Measurements from ENCODE around the gene BLOC1S2. TPM values are rescaled to one million over a fixed set of nuclear protein-coding genes. Genes with fewer than 3 reads are reported as not detected.
A peak's percentile ranks its signal among the peaks of the same experiment; 100 is the strongest.

The BLOC1S2 gene
- total RNA-seq, 1 donor from 2014 or later: 87.1 TPM

GRCh38 chr10:100327718-100328009 lies 41.2 kb upstream of the BLOC1S2 start:
- Mint-ChIP-seq H3K36me3 (no peaks in the 10 kb centered on the region), H3K27me3 (ENCODE audit: insufficient read depth, low read depth) (peaks cover 9% of the 10 kb centered on the region), H3K27ac (no peak overlapping the region), H3K4me3 (no peak overlapping the region), H3K4me1 (peaks cover 12% of the 10 kb centered on the region), H3K9me3 (no peaks in the 10 kb centered on the region)
- H2AFZ ChIP-seq (replicated peaks): no peak overlapping the region
- TF ChIP-seq CTCF (IDR thresholded peaks at IDR 0.05) (no peak), EZH2phosphoT487 (IDR thresholded peaks at IDR 0.05) (no peak), EZH2 (IDR thresholded peaks at IDR 0.05) (no peak)
- no peaks in the 10 kb centered on the region for H3K9me3 ChIP-seq (ENCODE audit: low read depth)
- no peak overlapping the region for H3K27ac ChIP-seq
- peaks cover 78% of the 10 kb centered on the region for H3K27me3 ChIP-seq
- peaks cover 5% of the 10 kb centered on the region for H4K20me1 ChIP-seq (ENCODE audit: low read depth)
- no peaks in the 10 kb centered on the region for H3K4me1 ChIP-seq
- no peak for DNase-seq (ENCODE audit: low spot score)
- no peaks in the 10 kb centered on the region for H3K36me3 ChIP-seq
- H3K79me2 ChIP-seq (ENCODE audit: low read depth): no peaks in the 10 kb centered on the region
- H3K9ac ChIP-seq: no peak overlapping the region
- H3K4me2 ChIP-seq: no peak overlapping the region
- H3K4me3 ChIP-seq: no peak overlapping the region
- H3F3A ChIP-seq (ENCODE audit: low read depth): no peaks in the 10 kb centered on the region

- Mint-ChIP-seq H3K36me3 (no peaks in the 10 kb centered on the region), H3K4me3 (no peak overlapping the region), H3K9me3 (no peaks in the 10 kb centered on the region), H3K4me1 (peaks cover 10% of the 10 kb centered on the region), H3K27me3 (ENCODE audit: insufficient read depth, low read depth) (peaks cover 7% of the 10 kb centered on the region), H3K27ac (no peak overlapping the region)
- TF ChIP-seq CTCF (IDR thresholded peaks at IDR 0.05) (no peak), EZH2phosphoT487 (IDR thresholded peaks at IDR 0.05) (no peak), EZH2 (IDR thresholded peaks at IDR 0.05) (no peak)
- Histone ChIP-seq H3K4me2 (no peak overlapping the region), H3K9me3 (ENCODE audit: low read depth) (no peaks in the 10 kb centered on the region), H3K4me3 (no peak overlapping the region), H4K20me1 (ENCODE audit: low read depth) (peaks cover 5% of the 10 kb centered on the region), H3K27ac (no peak overlapping the region), H3K27me3 (peaks cover 78% of the 10 kb centered on the region), H3F3A (ENCODE audit: low read depth) (no peaks in the 10 kb centered on the region), H2AFZ (replicated peaks) (no peak overlapping the region), H3K4me1 (no peaks in the 10 kb centered on the region), H3K79me2 (ENCODE audit: low read depth) (no peaks in the 10 kb centered on the region), H3K36me3 (no peaks in the 10 kb centered on the region), H3K9ac (no peak overlapping the region)
- DNase-seq (ENCODE audit: low spot score): no peak
These were observed 40.7 kb upstream of the BLOC1S2 start for GRCh38 chr10:100327007-100327717.

- no peak overlapping the region for H3K27ac ChIP-seq
- Mint-ChIP-seq H3K27me3 (ENCODE audit: insufficient read depth, low read depth) (peaks cover 2% of the 10 kb centered on the region), H3K9me3 (no peaks in the 10 kb centered on the region), H3K4me3 (no peak overlapping the region), H3K4me1 (peaks cover under 1% of the 10 kb centered on the region), H3K36me3 (no peaks in the 10 kb centered on the region), H3K27ac (no peak overlapping the region)
- H3K4me3 ChIP-seq: no peak overlapping the region
- no peaks in the 10 kb centered on the region for H3K36me3 ChIP-seq
- peaks cover 76% of the 10 kb centered on the region for H3K27me3 ChIP-seq
- no peaks in the 10 kb centered on the region for H3F3A ChIP-seq (ENCODE audit: low read depth)
- no peak overlapping the region for H3K4me2 ChIP-seq
- no peaks in the 10 kb centered on the region for H3K4me1 ChIP-seq
- peaks cover 5% of the 10 kb centered on the region for H4K20me1 ChIP-seq (ENCODE audit: low read depth)
- no peak for TF ChIP-seq EZH2phosphoT487 (IDR thresholded peaks at IDR 0.05)
- no peak for TF ChIP-seq CTCF (IDR thresholded peaks at IDR 0.05)
- TF ChIP-seq EZH2 (IDR thresholded peaks at IDR 0.05): no peak
- H2AFZ ChIP-seq (replicated peaks): no peak overlapping the region
- H3K9ac ChIP-seq: no peak overlapping the region
- peak; percentile 75 for DNase-seq (ENCODE audit: low spot score)
- H3K79me2 ChIP-seq (ENCODE audit: low read depth): no peaks in the 10 kb centered on the region
- no peaks in the 10 kb centered on the region for H3K9me3 ChIP-seq (ENCODE audit: low read depth)
These were observed 38.7 kb upstream of the BLOC1S2 start for GRCh38 chr10:100325158-100325557.
